Breast epithelium (tissue), 4 donors: Measurements from ENCODE around the gene RFC2. TPM values are rescaled to one million over a fixed set of nuclear protein-coding genes. Genes with fewer than 3 reads are reported as not detected.

Source experiments
- DNase-seq, 2 donors: peaks; one replicate each; pipeline ENCODE4 v3.0.0-alpha.2; 2019; ENCODE audit warnings: low spot score in 2 of 2
- H3K27ac ChIP-seq, 2 donors: fragments of 200-600 bp; sonication (generic) in 1 of 2; one replicate each; pipeline ENCODE4 v1.5.1; 2016 to 2019; ENCODE audit warnings: mild to moderate bottlenecking in 1 of 2
- H3K27me3 ChIP-seq, 2 donors: fragments of 200-600 bp; sonication (generic) in 1 of 2; one replicate each; pipeline versions ENCODE4 v1.5.1 to v1.6.0; 2017 to 2019; ENCODE audit warnings: control low read depth in 1 of 2, mild to moderate bottlenecking in 1 of 2
- H3K36me3 ChIP-seq: fragments of 200-600 bp; one replicate; pipeline ENCODE4 v1.5.1; 2019
- H3K4me1 ChIP-seq, 2 donors: fragments of 200-600 bp; sonication (generic); one replicate each; pipeline ENCODE4 v1.5.1; 2016 to 2019; ENCODE audit warnings: control low read depth in 1 of 2
- H3K4me3 ChIP-seq, 3 donors: fragments of 200-600 bp; sonication (generic); 1 replicate in 2 of 3; 2 replicates in 1 of 3; pipeline ENCODE4 v1.5.1; 2016 to 2019; ENCODE audit warnings: mild to moderate bottlenecking in 3 of 3, moderate library complexity in 2 of 3
- H3K9me3 ChIP-seq, 2 donors: fragments of 200-600 bp; sonication (generic) in 1 of 2; one replicate each; pipeline ENCODE4 v1.5.1; 2016 to 2019; ENCODE audit warnings: control low read depth in 1 of 2
- CTCF ChIP-seq, 3 donors: fragments of 450-650 bp; IDR thresholded peaks; one replicate each; pipeline ENCODE4 v1.5.1; 2016 to 2017; ENCODE audit warnings: antibody characterized with exemption in 3 of 3, mild to moderate bottlenecking in 3 of 3, moderate library complexity in 3 of 3
- POLR2A ChIP-seq: fragments of 450-650 bp; IDR thresholded peaks from one replicate; pipeline ENCODE4 v1.6.1; 2016; ENCODE audit warnings: antibody characterized with exemption, mild to moderate bottlenecking, moderate library complexity
- POLR2AphosphoS5 ChIP-seq, 3 donors: sonication (generic); formaldehyde crosslinking; IDR thresholded peaks; one replicate each; pipeline ENCODE4 v1.6.1; 2017; ENCODE audit warnings: antibody characterized with exemption in 3 of 3
- intact Hi-C: fragments of 100-400 bp; cut with DNase I; formaldehyde crosslinking; loops from one replicate; pipeline ENCODE4 v1.15.1; 2023; ENCODE audit warnings: low total_unique reads
- total RNA-seq, 3 donors: library from RNA; depleted of rRNA; stranded (reverse); fragments of >200 nt; gene quantifications; one replicate each; pipeline ENCODE4 v1.1.0, GENCODE V29; 2016

The RFC2 gene
- total RNA-seq, 3 donors from 2014 or later = 15.4 to 25.6 (median 17.1) TPM

GRCh38 chr7:74242122-74242443, 12.1 kb downstream of the RFC2 start:
- TF ChIP-seq POLR2AphosphoS5 (IDR thresholded peaks at IDR 0.05) = no peak
- TF ChIP-seq CTCF (IDR thresholded peaks at IDR 0.05) = no peak
- TF ChIP-seq POLR2A = no peak

GRCh38 chr7:74240482-74240881, 13.7 kb downstream of the RFC2 start:
- DNase-seq = no peak
- no peak overlapping the region for H3K27ac ChIP-seq
- TF ChIP-seq POLR2A (no peak), CTCF (IDR thresholded peaks at IDR 0.05) (no peak), POLR2AphosphoS5 (IDR thresholded peaks at IDR 0.05) (no peak)
- H3K36me3 ChIP-seq = no peaks in the 10 kb centered on the region
- H3K4me3 ChIP-seq = no peak overlapping the region
- no peaks in the 10 kb centered on the region for H3K4me1 ChIP-seq
- no peaks in the 10 kb centered on the region for H3K9me3 ChIP-seq
- H3K27me3 ChIP-seq = no peaks in the 10 kb centered on the region
- intact Hi-C loops = no loop called here

More at GRCh38 chr7:74242122-74242443, 12.1 kb downstream of the RFC2 start:
- no peak for DNase-seq
- H3K27ac ChIP-seq = no peak overlapping the region
- no peaks in the 10 kb centered on the region for H3K4me1 ChIP-seq
- intact Hi-C loops = no loop called here
- no peaks in the 10 kb centered on the region for H3K9me3 ChIP-seq
- no peaks in the 10 kb centered on the region for H3K27me3 ChIP-seq
- H3K36me3 ChIP-seq = no peaks in the 10 kb centered on the region
- H3K4me3 ChIP-seq = no peak overlapping the region

GRCh38 chr7:74236284-74236683, 17.9 kb downstream of the RFC2 start:
- H3K36me3 ChIP-seq = no peaks in the 10 kb centered on the region
- TF ChIP-seq POLR2AphosphoS5 (IDR thresholded peaks at IDR 0.05) = no peak
- no peak for TF ChIP-seq POLR2A
- no peak for TF ChIP-seq CTCF (IDR thresholded peaks at IDR 0.05)
- no peak for DNase-seq

GRCh38 chr7:74235518-74236268, 18.5 kb downstream of the RFC2 start:
- H3K4me1 ChIP-seq = no peaks in the 10 kb centered on the region
- H3K36me3 ChIP-seq = peaks cover under 1% of the 10 kb centered on the region
- TF ChIP-seq CTCF (IDR thresholded peaks at IDR 0.05) (no peak), POLR2AphosphoS5 (IDR thresholded peaks at IDR 0.05) (no peak), POLR2A (no peak)
- no peaks in the 10 kb centered on the region for H3K9me3 ChIP-seq
- no peak for DNase-seq
- H3K4me3 ChIP-seq = no peak overlapping the region
- intact Hi-C loops = no loop called here
- H3K27me3 ChIP-seq = no peaks in the 10 kb centered on the region
- H3K27ac ChIP-seq = no peak overlapping the region

More at GRCh38 chr7:74236284-74236683, 17.9 kb downstream of the RFC2 start:
- no peaks in the 10 kb centered on the region for H3K4me1 ChIP-seq
- no peak overlapping the region for H3K4me3 ChIP-seq
- intact Hi-C loops = no loop called here
- H3K9me3 ChIP-seq = no peaks in the 10 kb centered on the region
- no peaks in the 10 kb centered on the region for H3K27me3 ChIP-seq
- no peak overlapping the region for H3K27ac ChIP-seq

GRCh38 chr7:74233655-74234285, 20.4 kb downstream of the RFC2 start:
- no peaks in the 10 kb centered on the region for H3K27me3 ChIP-seq
- peaks cover 6% of the 10 kb centered on the region for H3K36me3 ChIP-seq
- H3K9me3 ChIP-seq = no peaks in the 10 kb centered on the region
- intact Hi-C loops = loop anchor here (1.0 kb wide), 1 partner anchor 21 kb away; the partner anchor contains the start of gene RFC2
- no peak overlapping the region for H3K27ac ChIP-seq
- no peak overlapping the region for H3K4me3 ChIP-seq
- no peaks in the 10 kb centered on the region for H3K4me1 ChIP-seq
- TF ChIP-seq CTCF (IDR thresholded peaks at IDR 0.05) = no peak
- no peak for TF ChIP-seq POLR2AphosphoS5 (IDR thresholded peaks at IDR 0.05)
- no peak for TF ChIP-seq POLR2A
- no peak for DNase-seq
